ENCODE data around the gene PLEKHG2.
"Not testable (repeated sequence)": the region's sequence is repeated elsewhere in the genome, so short reads cannot be mapped to it uniquely, and the experiment has no call there.

Gene PLEKHG2

GRCh38 chr19:39446365-39447084 is 34.1 kb downstream of the PLEKHG2 start:
- Histone ChIP-seq H3K79me2 (ENCODE audit: control insufficient read depth, insufficient read depth, low read length) (peaks cover 57% of the 10 kb centered on the region), H3K4me2 (ENCODE audit: low read length) (peak overlapping the region; percentile 84), H3K36me3 (ENCODE audit: control insufficient read depth, insufficient read depth, low read length) (no peaks in the 10 kb centered on the region), H2BK5ac (ENCODE audit: low read length) (no peak overlapping the region), H4K5ac (ENCODE audit: low read length) (no peak overlapping the region), H3K9ac (ENCODE audit: low read length) (peak overlapping the region; percentile 99), H3K27ac (ENCODE audit: low read depth, low read length) (no peak overlapping the region), H2AK5ac (ENCODE audit: low read length) (no peak overlapping the region), H3K23ac (ENCODE audit: low read length) (no peak overlapping the region), H3K27me3 (ENCODE audit: insufficient read depth, low read length, poor library complexity) (no peaks in the 10 kb centered on the region), H3K4me3 (ENCODE audit: low read length) (peak overlapping the region; percentile 8), H4K8ac (ENCODE audit: low read depth, low read length) (no peak overlapping the region), H3K4me1 (ENCODE audit: control insufficient read depth, low read depth, low read length) (peaks cover 2% of the 10 kb centered on the region), H3K79me1 (ENCODE audit: low read length) (peaks cover 17% of the 10 kb centered on the region), H3K4ac (ENCODE audit: low read depth, low read length) (no peak overlapping the region), H3K56ac (ENCODE audit: low read length) (peak overlapping the region; percentile 5), H2BK15ac (replicated peaks; ENCODE audit: low read depth) (no peak overlapping the region), H2BK120ac (ENCODE audit: low read depth, low read length) (no peak overlapping the region), H3K18ac (ENCODE audit: low read length) (no peak overlapping the region)
- no peak for DNase-seq
- WGBS (ENCODE audit: extremely low coverage, insufficient coverage, low lambda C conversion rate) = no CpG with 5 or more reads among the region's 16 CpGs

GRCh38 chr19:39448271-39448670 is 35.8 kb downstream of the PLEKHG2 start:
- Histone ChIP-seq H2BK15ac (replicated peaks; ENCODE audit: low read depth) (no peak overlapping the region), H3K4me1 (ENCODE audit: control insufficient read depth, low read depth, low read length) (peaks cover 2% of the 10 kb centered on the region), H3K27ac (ENCODE audit: low read depth, low read length) (no peak overlapping the region), H3K27me3 (ENCODE audit: insufficient read depth, low read length, poor library complexity) (no peaks in the 10 kb centered on the region), H3K4me2 (ENCODE audit: low read length) (no peak overlapping the region), H2AK5ac (ENCODE audit: low read length) (no peak overlapping the region), H3K56ac (ENCODE audit: low read length) (no peak overlapping the region), H3K9ac (ENCODE audit: low read length) (no peak overlapping the region), H3K79me1 (ENCODE audit: low read length) (peaks cover 28% of the 10 kb centered on the region), H2BK120ac (ENCODE audit: low read depth, low read length) (no peak overlapping the region), H4K5ac (ENCODE audit: low read length) (no peak overlapping the region), H3K4me3 (ENCODE audit: low read length) (no peak overlapping the region), H2BK5ac (ENCODE audit: low read length) (no peak overlapping the region), H3K23ac (ENCODE audit: low read length) (no peak overlapping the region), H3K18ac (ENCODE audit: low read length) (no peak overlapping the region), H4K8ac (ENCODE audit: low read depth, low read length) (no peak overlapping the region), H3K79me2 (ENCODE audit: control insufficient read depth, insufficient read depth, low read length) (peaks cover 69% of the 10 kb centered on the region), H3K4ac (ENCODE audit: low read depth, low read length) (no peak overlapping the region), H3K36me3 (ENCODE audit: control insufficient read depth, insufficient read depth, low read length) (peaks cover 2% of the 10 kb centered on the region)
- no CpG with 5 or more reads among the region's 3 CpGs for WGBS (ENCODE audit: extremely low coverage, insufficient coverage, low lambda C conversion rate)
- no peak for DNase-seq

- peaks cover 2% of the 10 kb centered on the region for H3K36me3 ChIP-seq (ENCODE audit: control insufficient read depth, insufficient read depth, low read length)
- WGBS (ENCODE audit: extremely low coverage, insufficient coverage, low lambda C conversion rate) = no CpG with 5 or more reads among the region's 8 CpGs
- H3K79me1 ChIP-seq (ENCODE audit: low read length) = peaks cover 28% of the 10 kb centered on the region
- no peak overlapping the region for H3K9ac ChIP-seq (ENCODE audit: low read length)
- no peak overlapping the region for H3K23ac ChIP-seq (ENCODE audit: low read length)
- H3K27me3 ChIP-seq (ENCODE audit: insufficient read depth, low read length, poor library complexity) = no peaks in the 10 kb centered on the region
- no peak overlapping the region for H2BK120ac ChIP-seq (ENCODE audit: low read depth, low read length)
- H3K4me1 ChIP-seq (ENCODE audit: control insufficient read depth, low read depth, low read length) = peaks cover 2% of the 10 kb centered on the region
- H3K18ac ChIP-seq (ENCODE audit: low read length) = no peak overlapping the region
- H3K4me2 ChIP-seq (ENCODE audit: low read length) = no peak overlapping the region
- H2BK15ac ChIP-seq (replicated peaks; ENCODE audit: low read depth) = no peak overlapping the region
- DNase-seq = no peak
- no peak overlapping the region for H3K4ac ChIP-seq (ENCODE audit: low read depth, low read length)
- H3K4me3 ChIP-seq (ENCODE audit: low read length) = no peak overlapping the region
- no peak overlapping the region for H2AK5ac ChIP-seq (ENCODE audit: low read length)
- H2BK5ac ChIP-seq (ENCODE audit: low read length) = no peak overlapping the region
- H4K8ac ChIP-seq (ENCODE audit: low read depth, low read length) = no peak overlapping the region
- H3K79me2 ChIP-seq (ENCODE audit: control insufficient read depth, insufficient read depth, low read length) = peaks cover 70% of the 10 kb centered on the region
- no peak overlapping the region for H3K27ac ChIP-seq (ENCODE audit: low read depth, low read length)
- H4K5ac ChIP-seq (ENCODE audit: low read length) = no peak overlapping the region
- no peak overlapping the region for H3K56ac ChIP-seq (ENCODE audit: low read length)
These were observed 36.8 kb downstream of the PLEKHG2 start for GRCh38 chr19:39449116-39449797.

- not testable (repeated sequence) for H3K36me3 ChIP-seq (ENCODE audit: control insufficient read depth, insufficient read depth, low read length); H4K8ac ChIP-seq (ENCODE audit: low read depth, low read length); H3K27ac ChIP-seq (ENCODE audit: low read depth, low read length); H3K4me3 ChIP-seq (ENCODE audit: low read length); H3K27me3 ChIP-seq (ENCODE audit: insufficient read depth, low read length, poor library complexity); H4K5ac ChIP-seq (ENCODE audit: low read length); H3K56ac ChIP-seq (ENCODE audit: low read length); H3K23ac ChIP-seq (ENCODE audit: low read length); H2BK120ac ChIP-seq (ENCODE audit: low read depth, low read length); H2AK5ac ChIP-seq (ENCODE audit: low read length); H3K4me1 ChIP-seq (ENCODE audit: control insufficient read depth, low read depth, low read length); H2BK5ac ChIP-seq (ENCODE audit: low read length); H3K18ac ChIP-seq (ENCODE audit: low read length); H3K4me2 ChIP-seq (ENCODE audit: low read length); H2BK15ac ChIP-seq (replicated peaks; ENCODE audit: low read depth); H3K9ac ChIP-seq (ENCODE audit: low read length); DNase-seq; H3K4ac ChIP-seq (ENCODE audit: low read depth, low read length)
- WGBS (ENCODE audit: extremely low coverage, insufficient coverage, low lambda C conversion rate) = no CpG with 5 or more reads among the region's 8 CpGs
- peaks cover 26% of the 10 kb centered on the region for H3K79me1 ChIP-seq (ENCODE audit: low read length)
- peaks cover 59% of the 10 kb centered on the region for H3K79me2 ChIP-seq (ENCODE audit: control insufficient read depth, insufficient read depth, low read length)
These were observed 38.8 kb downstream of the PLEKHG2 start for GRCh38 chr19:39451257-39451656.

GRCh38 chr19:39463403-39463802 is 50.9 kb downstream of the PLEKHG2 start:
- peaks cover 26% of the 10 kb centered on the region for H3K36me3 ChIP-seq (ENCODE audit: control insufficient read depth, insufficient read depth, low read length)
- H2BK5ac ChIP-seq (ENCODE audit: low read length) = no peak overlapping the region
- no peak overlapping the region for H3K27ac ChIP-seq (ENCODE audit: low read depth, low read length)
- H3K23ac ChIP-seq (ENCODE audit: low read length) = no peak overlapping the region
- H3K18ac ChIP-seq (ENCODE audit: low read length) = no peak overlapping the region
- no peak overlapping the region for H3K9ac ChIP-seq (ENCODE audit: low read length)
- no peaks in the 10 kb centered on the region for H3K4me1 ChIP-seq (ENCODE audit: control insufficient read depth, low read depth, low read length)
- no peak overlapping the region for H3K4me3 ChIP-seq (ENCODE audit: low read length)
- no peak for DNase-seq
- no peak overlapping the region for H3K4me2 ChIP-seq (ENCODE audit: low read length)
- H3K4ac ChIP-seq (ENCODE audit: low read depth, low read length) = no peak overlapping the region
- H2BK120ac ChIP-seq (ENCODE audit: low read depth, low read length) = no peak overlapping the region
- no peaks in the 10 kb centered on the region for H3K27me3 ChIP-seq (ENCODE audit: insufficient read depth, low read length, poor library complexity)
- no peak overlapping the region for H4K8ac ChIP-seq (ENCODE audit: low read depth, low read length)
- peaks cover 2% of the 10 kb centered on the region for H3K79me1 ChIP-seq (ENCODE audit: low read length)
- H2AK5ac ChIP-seq (ENCODE audit: low read length) = no peak overlapping the region
- no CpG with 5 or more reads among the region's 3 CpGs for WGBS (ENCODE audit: extremely low coverage, insufficient coverage, low lambda C conversion rate)
- H2BK15ac ChIP-seq (replicated peaks; ENCODE audit: low read depth) = no peak overlapping the region
- no peak overlapping the region for H3K56ac ChIP-seq (ENCODE audit: low read length)
- no peaks in the 10 kb centered on the region for H3K79me2 ChIP-seq (ENCODE audit: control insufficient read depth, insufficient read depth, low read length)
- H4K5ac ChIP-seq (ENCODE audit: low read length) = no peak overlapping the region
